Liver (tissue), 9 donors: ENCODE data around the gene ENPP3. TPM values are rescaled to one million over a fixed set of nuclear protein-coding genes. Genes with fewer than 3 reads are reported as not detected.

Experiments used
- DNase-seq: peaks from one replicate; pipeline ENCODE4 v3.0.0-alpha.2; 2017; ENCODE audit warnings: low spot score
- H3K27ac ChIP-seq, 2 donors: one replicate each; pipeline ENCODE4 v1.7.0; 2013; ENCODE audit warnings: inconsistent platforms in 2 of 2, low read length in 2 of 2, control low read depth in 1 of 2, low read depth in 1 of 2, mild to moderate bottlenecking in 1 of 2
- H3K27me3 ChIP-seq, 4 donors: one replicate each; pipeline versions ENCODE4 v1.6.1 to v1.7.0; 2013; ENCODE audit warnings: low read length in 3 of 4, inconsistent platforms in 1 of 4, mild to moderate bottlenecking in 1 of 4, moderate library complexity in 1 of 4; ENCODE audit not compliant: control insufficient read depth in 4 of 4, insufficient read depth in 4 of 4
- H3K36me3 ChIP-seq, 4 donors: one replicate each; pipeline versions ENCODE4 v1.6.1 to v1.7.0; 2013; ENCODE audit warnings: low read length in 3 of 4, mild to moderate bottlenecking in 3 of 4, low read depth in 1 of 4, moderate library complexity in 1 of 4; ENCODE audit not compliant: control insufficient read depth in 4 of 4, insufficient read depth in 3 of 4
- H3K4me1 ChIP-seq, 4 donors: one replicate each; pipeline versions ENCODE4 v1.6.1 to v1.7.0; 2013; ENCODE audit warnings: low read length in 3 of 4, mild to moderate bottlenecking in 3 of 4, moderate library complexity in 1 of 4; ENCODE audit not compliant: control insufficient read depth in 4 of 4, insufficient read depth in 4 of 4
- H3K4me3 ChIP-seq, 3 donors: one replicate each; pipeline versions ENCODE4 v1.6.1 to v1.7.0; 2013; ENCODE audit warnings: low read length in 3 of 3, control low read depth in 1 of 3, low read depth in 1 of 3, mild to moderate bottlenecking in 1 of 3
- H3K9ac ChIP-seq, 2 donors: one replicate each; pipeline ENCODE4 v1.7.0; 2013; ENCODE audit warnings: low read length in 2 of 2, mild to moderate bottlenecking in 2 of 2, moderate library complexity in 2 of 2, control low read depth in 1 of 2, low read depth in 1 of 2
- H3K9me3 ChIP-seq, 4 donors: one replicate each; pipeline versions ENCODE4 v1.6.1 to v1.7.0; 2013; ENCODE audit warnings: low read length in 3 of 4; ENCODE audit not compliant: control insufficient read depth in 4 of 4
- CTCF ChIP-seq: fragments of 150-350 bp; IDR thresholded peaks from 2 replicates; pipeline ENCODE4 v1.5.1; 2017; ENCODE audit warnings: improper control_type of control experiment, low read depth, low read length; ENCODE audit not compliant: missing input control
- EGR1 ChIP-seq, 2 donors: IDR thresholded peaks; 2 replicates each; pipeline ENCODE4 v1.6.1; 2016 to 2018; ENCODE audit warnings: antibody characterized with exemption in 2 of 2, low read depth in 2 of 2
- FOXA1 ChIP-seq: IDR thresholded peaks from 2 replicates; pipeline ENCODE4 v1.6.1; 2016; ENCODE audit warnings: antibody characterized with exemption
- GABPA ChIP-seq, 2 donors: IDR thresholded peaks in 1 of 2; conservative IDR thresholded peaks in 1 of 2; 2 replicates each; pipeline ENCODE4 v1.6.1; 2016; ENCODE audit warnings: antibody characterized with exemption in 2 of 2, mild to moderate bottlenecking in 1 of 2, moderate library complexity in 1 of 2
- HNF4A ChIP-seq, 2 donors: conservative IDR thresholded peaks; 2 replicates each; pipeline ENCODE4 v1.6.1; 2016; ENCODE audit warnings: antibody characterized with exemption in 2 of 2, mild to moderate bottlenecking in 2 of 2
- HNF4G ChIP-seq: IDR thresholded peaks from 2 replicates; pipeline ENCODE4 v1.6.1; 2016; ENCODE audit warnings: antibody characterized with exemption
- JUND ChIP-seq, 2 donors: IDR thresholded peaks; 2 replicates each; pipeline ENCODE4 v1.6.1; 2016; ENCODE audit warnings: antibody characterized with exemption in 2 of 2
- MAX ChIP-seq: IDR thresholded peaks from 2 replicates; pipeline ENCODE4 v1.6.1; 2016; ENCODE audit warnings: antibody characterized with exemption
- NR2F2 ChIP-seq: IDR thresholded peaks from 2 replicates; pipeline ENCODE4 v1.6.1; 2016; ENCODE audit warnings: antibody characterized with exemption
- SP1 ChIP-seq: IDR thresholded peaks from 2 replicates; pipeline ENCODE4 v1.6.1; 2018; ENCODE audit warnings: antibody characterized with exemption, mild to moderate bottlenecking
- ZBTB33 ChIP-seq: IDR thresholded peaks from 2 replicates; pipeline ENCODE4 v1.6.1; 2016; ENCODE audit warnings: antibody characterized with exemption
- WGBS: extraction: QIAGEN DNeasy Blood & Tissue Kit; methylation state at CpG from one replicate; pipeline ENCODE4 v1.1.7; 2013; 5-methylcytosine and 5-hydroxymethylcytosine counted together
- polyA plus RNA-seq, 2 donors: library from polyadenylated mRNA; stranded (reverse) in 1 of 2; unstranded in 1 of 2; fragments of 200-250 nt in 1 of 2; fragments of >200 nt in 1 of 2; fragmentation: Nextera tagmentation in 1 of 2; extraction: Ambion mirVana in 1 of 2; gene quantifications; one replicate each; pipeline versions ENCODE4 v1.2.1 to v1.2.3, GENCODE V29; 2013 to 2015
- total RNA-seq, 2 donors: library from RNA; depleted of rRNA; stranded (reverse); fragments of >200 nt; gene quantifications; one replicate each; pipeline ENCODE4 v1.2.3, GENCODE V29; 2014
- TF ChIP-seq, protein P1 (sequence below): IDR thresholded peaks from 2 replicates; pipeline ENCODE4 v1.6.1; 2016; ENCODE audit warnings: antibody characterized with exemption
- donor health status: healthy.
- donor health status: healthy.
- donor health status: healthy.
- donor health status: healthy.
- donor health status: healthy.

ENPP3 gene
- total and polyA plus RNA-seq, 4 donors, result 0.51 to 6.1 (median 1.1) TPM

GRCh38 chr6:131761060-131761761 is 124.1 kb downstream of the ENPP3 start:
- H3K4me3 ChIP-seq, result no peak overlapping the region
- TF ChIP-seq HNF4G (no peak), GABPA (IDR thresholded peaks at IDR 0.05 in 1 of 2, conservative IDR thresholded peaks at IDR 0.05 in 1 of 2) (no peak), CTCF (no peak), ZBTB33 (no peak), EGR1 (IDR thresholded peaks at IDR 0.05; ENCODE audit: low read depth in 2 of 2) (no peak), NR2F2 (no peak), FOXA1 (no peak), SP1 (no peak)
- TF ChIP-seq, protein P1, sequence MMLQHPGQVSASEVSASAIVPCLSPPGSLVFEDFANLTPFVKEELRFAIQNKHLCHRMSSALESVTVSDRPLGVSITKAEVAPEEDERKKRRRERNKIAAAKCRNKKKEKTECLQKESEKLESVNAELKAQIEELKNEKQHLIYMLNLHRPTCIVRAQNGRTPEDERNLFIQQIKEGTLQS, result no peak
- no peaks in the 10 kb centered on the region for H3K9me3 ChIP-seq
- no peak overlapping the region for H3K27ac ChIP-seq
- H3K27me3 ChIP-seq, result no peaks in the 10 kb centered on the region
- no peak for DNase-seq
- WGBS, result 81% methylated on average over 6 of the region's 6 CpGs
- H3K36me3 ChIP-seq, result no peaks in the 10 kb centered on the region
- no peak overlapping the region for H3K9ac ChIP-seq
- H3K4me1 ChIP-seq, result peaks cover 0 to 3% (median under 1%) of the 10 kb centered on the region in 4 donors

DNA sequence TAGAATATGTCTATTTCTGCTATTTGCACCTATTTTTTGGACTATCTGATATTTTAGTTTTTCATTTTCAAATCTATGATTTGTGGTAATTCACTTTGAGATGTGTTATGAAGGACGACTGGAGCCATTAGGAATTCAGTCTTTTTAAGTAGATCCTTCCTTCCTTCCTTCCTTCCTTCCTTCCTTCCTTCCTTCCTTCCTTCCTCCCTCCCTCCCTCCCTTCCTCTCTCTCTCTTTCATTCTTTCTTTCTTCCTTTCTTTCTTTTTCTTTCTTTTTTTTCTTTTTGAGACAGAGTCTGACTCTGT is 124.6 kb downstream of the ENPP3 start:
- H3K9me3 ChIP-seq, result no peaks in the 10 kb centered on the region
- TF ChIP-seq MAX (no peak), SP1 (no peak), NR2F2 (no peak)
- H3K27ac ChIP-seq, result no peak overlapping the region
- no peak overlapping the region for H3K9ac ChIP-seq
- H3K36me3 ChIP-seq, result no peaks in the 10 kb centered on the region
- 83% methylated on average over 1 of the region's 1 CpG for WGBS
- no peak for DNase-seq
- H3K4me1 ChIP-seq, result peaks cover 0 to 5% (median 2%) of the 10 kb centered on the region in 4 donors
- H3K27me3 ChIP-seq, result no peaks in the 10 kb centered on the region
- no peak overlapping the region for H3K4me3 ChIP-seq

GRCh38 chr6:131762984-131763383 is 125.9 kb downstream of the ENPP3 start:
- H3K27ac ChIP-seq, result no peak overlapping the region
- WGBS, result 52% methylated on average over 2 of the region's 2 CpGs
- TF ChIP-seq JUND (IDR thresholded peaks at IDR 0.05), result no peak
- TF ChIP-seq HNF4A (conservative IDR thresholded peaks at IDR 0.05), result peak; percentile 20 to 49

More at GRCh38 chr6:131762984-131763383, 125.9 kb downstream of the ENPP3 start:
- Histone ChIP-seq H3K9me3 (no peaks in the 10 kb centered on the region), H3K9ac (no peak overlapping the region), H3K36me3 (no peaks in the 10 kb centered on the region), H3K4me3 (no peak overlapping the region), H3K4me1 (peaks cover 0 to 6% (median 2%) of the 10 kb centered on the region in 4 donors), H3K27me3 (no peaks in the 10 kb centered on the region)
- no peak for DNase-seq
